ENCODE results near the gene B3GALT6.

B3GALT6 gene

GRCh38 chr1:1231400-1232207 lies 433 bp upstream of the B3GALT6 start, which contains the start of gene SDF4 (continued):
- TF ChIP-seq ZNF362 (tag by site-specific recombination; IDR thresholded peaks at IDR 0.05) (no peak), PRDM2 (tag by site-specific recombination; IDR thresholded peaks at IDR 0.05; ENCODE audit: borderline replicate concordance) (no peak), ZNF138 (tag by site-specific recombination; IDR thresholded peaks at IDR 0.05; ENCODE audit: borderline replicate concordance) (no peak), ZNF473 (tag by site-specific recombination; IDR thresholded peaks at IDR 0.05) (no peak), ZBTB7A (tag by site-specific recombination; IDR thresholded peaks at IDR 0.05; ENCODE audit: low read depth) (peak; percentile 50; the same call in 1 of the 2 replicates), ZNF664 (tag by site-specific recombination; IDR thresholded peaks at IDR 0.05) (no peak), ZFP3 (tag by site-specific recombination; IDR thresholded peaks at IDR 0.05; ENCODE audit: low read depth) (no peak), PRDM4 (tag by site-specific recombination; IDR thresholded peaks at IDR 0.05) (no peak), ZNF777 (tag by site-specific recombination; IDR thresholded peaks at IDR 0.05; ENCODE audit: borderline replicate concordance) (no peak), CTCF (tag by site-specific recombination; IDR thresholded peaks at IDR 0.05) (no peak), ZNF560 (tag by site-specific recombination; IDR thresholded peaks at IDR 0.05; ENCODE audit: borderline replicate concordance) (no peak), ZNF629 (tag by site-specific recombination; IDR thresholded peaks at IDR 0.05) (peak; percentile 44; the same call in 1 of the 2 replicates), ZNF23 (tag by site-specific recombination; IDR thresholded peaks at IDR 0.05; ENCODE audit: borderline replicate concordance) (no peak), ZNF366 (tag by site-specific recombination; conservative IDR thresholded peaks at IDR 0.05) (no peak), KLF10 (tag by site-specific recombination; IDR thresholded peaks at IDR 0.05) (peak; percentile 74; the same call in 1 of the 2 replicates), HOXD13 (CRISPR knock-in tag; IDR thresholded peaks at IDR 0.05; ENCODE audit: borderline replicate concordance) (no peak), KLF16 (tag by site-specific recombination; IDR thresholded peaks at IDR 0.05) (0 out of 2 replicates have a peak, but pooled peaks have one; percentile 56), ZNF549 (tag by site-specific recombination; IDR thresholded peaks at IDR 0.05) (no peak), ZNF747 (tag by site-specific recombination; IDR thresholded peaks at IDR 0.05) (no peak), ZNF404 (tag by site-specific recombination; IDR thresholded peaks at IDR 0.05) (no peak), ZBTB11 (tag by site-specific recombination; conservative IDR thresholded peaks at IDR 0.05; ENCODE audit: low read depth) (peak; percentile 71; the same call in 1 of the 2 replicates), BCL11A (tag by site-specific recombination; IDR thresholded peaks at IDR 0.05; ENCODE audit: low read depth) (no peak)
